Fibroblast of the aortic adventitia (primary cell): Measurements from ENCODE around the gene HMCN1. TPM values are rescaled to one million over a fixed set of nuclear protein-coding genes. Genes with fewer than 3 reads are reported as not detected.
"Not testable (repeated sequence)": the region's sequence is repeated elsewhere in the genome, so short reads cannot be mapped to it uniquely, and the experiment has no call there.

Experiments used
- DNase-seq: peaks from one replicate; pipeline ENCODE4 v3.0.0-alpha.2; 2010; ENCODE audit warnings: low read depth
- H3K4me3 ChIP-seq: 2 replicates; pipeline ENCODE4 v1.5.1; 2011; ENCODE audit warnings: low read depth, mild to moderate bottlenecking, control low read depth, low read length, moderate library complexity
- CTCF ChIP-seq: IDR thresholded peaks from 2 replicates; pipeline ENCODE4 v1.5.1; 2011; ENCODE audit warnings: mild to moderate bottlenecking, low read length, control low read depth, inconsistent platforms; ENCODE audit not compliant: insufficient read depth
- total RNA-seq: library from RNA; depleted of rRNA; stranded (reverse); fragments of >200 nt; gene quantifications from 2 replicates; pipeline ENCODE4 v1.2.3, GENCODE V29; 2012; ENCODE audit warnings: low replicate concordance

The HMCN1 gene
- total RNA-seq, 1 donor, result 106 TPM

- no peak for DNase-seq
- TF ChIP-seq CTCF, result no peak
- no peak overlapping the region for H3K4me3 ChIP-seq
These were observed 135.4 kb downstream of the HMCN1 start for GRCh38 chr1:185869590-185869989.

GRCh38 chr1:185871627-185872150 is 137.5 kb downstream of the HMCN1 start:
- TF ChIP-seq CTCF, result no peak
- no peak overlapping the region for H3K4me3 ChIP-seq
- DNase-seq, result no peak

- no peak for TF ChIP-seq CTCF
These were observed 140.1 kb downstream of the HMCN1 start for GRCh38 chr1:185874246-185874645.

GRCh38 chr1:185880330-185880729 is 146.1 kb downstream of the HMCN1 start:
- H3K4me3 ChIP-seq, result no peak overlapping the region
- no peak for TF ChIP-seq CTCF
- no peak for DNase-seq

More at GRCh38 chr1:185874246-185874645, 140.1 kb downstream of the HMCN1 start:
- H3K4me3 ChIP-seq, result no peak overlapping the region
- DNase-seq, result no peak

GRCh38 chr1:185880779-185881333 is 146.7 kb downstream of the HMCN1 start:
- no peak overlapping the region for H3K4me3 ChIP-seq
- no peak for TF ChIP-seq CTCF
- DNase-seq, result no peak

- no peak for TF ChIP-seq CTCF
- no peak for DNase-seq
These were observed 151.9 kb downstream of the HMCN1 start for GRCh38 chr1:185886046-185886445.

GRCh38 chr1:185886671-185887070 is 152.5 kb downstream of the HMCN1 start:
- H3K4me3 ChIP-seq, result no peak overlapping the region
- TF ChIP-seq CTCF, result no peak
- DNase-seq, result no peak

More at GRCh38 chr1:185886046-185886445, 151.9 kb downstream of the HMCN1 start:
- H3K4me3 ChIP-seq, result no peak overlapping the region

- not testable (repeated sequence) for H3K4me3 ChIP-seq, DNase-seq
These were observed 158.7 kb downstream of the HMCN1 start for GRCh38 chr1:185892831-185893403.
